Naive B cell (primary cell): ENCODE results near the gene RNF157. TPM values are rescaled to one million over a fixed set of nuclear protein-coding genes. Genes with fewer than 3 reads are reported as not detected.
A peak's percentile ranks its signal among the peaks of the same experiment; 100 is the strongest.

Experiments used
- ATAC-seq, 2 donors: fragments of 150-1000 bp; cut with Tn5 transposase; 2 replicates each; pipeline ENCODE4 v1.10.0; 2021; ENCODE audit warnings: low read depth in 2 of 2, mild to moderate bottlenecking in 2 of 2, moderate library complexity in 2 of 2
- DNase-seq: peaks from one replicate; pipeline ENCODE4 v3.0.0; 2022
- H3K27ac Mint-ChIP-seq, 6 donors: one replicate each; pipeline ENCODE4 v1.8.0; 2020 to 2022; ENCODE audit warnings: mild to moderate bottlenecking in 6 of 6, mixed read lengths in 6 of 6, moderate library complexity in 5 of 6, inconsistent platforms in 2 of 6
- H3K27me3 Mint-ChIP-seq, 3 donors: one replicate each; pipeline ENCODE4 v1.8.0; 2021 to 2022; ENCODE audit warnings: mixed read lengths in 3 of 3, mild to moderate bottlenecking in 1 of 3
- H3K36me3 Mint-ChIP-seq, 2 donors: one replicate each; pipeline ENCODE4 v1.8.0; 2020 to 2022; ENCODE audit warnings: mixed read lengths in 2 of 2, inconsistent platforms in 1 of 2, mild to moderate bottlenecking in 1 of 2
- H3K4me1 Mint-ChIP-seq, 3 donors: one replicate each; pipeline ENCODE4 v1.8.0; 2020 to 2022; ENCODE audit warnings: mixed read lengths in 3 of 3, inconsistent platforms in 1 of 3, mild to moderate bottlenecking in 1 of 3, moderate library complexity in 1 of 3
- H3K4me3 Mint-ChIP-seq, 8 donors: one replicate each; pipeline ENCODE4 v1.8.0; 2020 to 2022; ENCODE audit warnings: mild to moderate bottlenecking in 8 of 8, mixed read lengths in 8 of 8, moderate library complexity in 8 of 8, inconsistent platforms in 2 of 8
- H3K9me3 Mint-ChIP-seq, 7 donors: one replicate each; pipeline ENCODE4 v1.8.0; 2020 to 2022; ENCODE audit warnings: mixed read lengths in 7 of 7, mild to moderate bottlenecking in 5 of 7, inconsistent platforms in 2 of 7, moderate library complexity in 1 of 7
- polyA plus RNA-seq, 6 donors: library from polyadenylated mRNA; unstranded; fragments of 300-500 nt; fragmentation: Illumina TruSeq; gene quantifications; one replicate each; pipeline ENCODE4 v1.2.3, GENCODE V29; 2021; ENCODE audit warnings: low read depth in 6 of 6

RNF157 gene
- polyA plus RNA-seq, 6 donors from 2014 or later: 0.09 to 0.71 (median 0.22) TPM; not detected in 1

DNA sequence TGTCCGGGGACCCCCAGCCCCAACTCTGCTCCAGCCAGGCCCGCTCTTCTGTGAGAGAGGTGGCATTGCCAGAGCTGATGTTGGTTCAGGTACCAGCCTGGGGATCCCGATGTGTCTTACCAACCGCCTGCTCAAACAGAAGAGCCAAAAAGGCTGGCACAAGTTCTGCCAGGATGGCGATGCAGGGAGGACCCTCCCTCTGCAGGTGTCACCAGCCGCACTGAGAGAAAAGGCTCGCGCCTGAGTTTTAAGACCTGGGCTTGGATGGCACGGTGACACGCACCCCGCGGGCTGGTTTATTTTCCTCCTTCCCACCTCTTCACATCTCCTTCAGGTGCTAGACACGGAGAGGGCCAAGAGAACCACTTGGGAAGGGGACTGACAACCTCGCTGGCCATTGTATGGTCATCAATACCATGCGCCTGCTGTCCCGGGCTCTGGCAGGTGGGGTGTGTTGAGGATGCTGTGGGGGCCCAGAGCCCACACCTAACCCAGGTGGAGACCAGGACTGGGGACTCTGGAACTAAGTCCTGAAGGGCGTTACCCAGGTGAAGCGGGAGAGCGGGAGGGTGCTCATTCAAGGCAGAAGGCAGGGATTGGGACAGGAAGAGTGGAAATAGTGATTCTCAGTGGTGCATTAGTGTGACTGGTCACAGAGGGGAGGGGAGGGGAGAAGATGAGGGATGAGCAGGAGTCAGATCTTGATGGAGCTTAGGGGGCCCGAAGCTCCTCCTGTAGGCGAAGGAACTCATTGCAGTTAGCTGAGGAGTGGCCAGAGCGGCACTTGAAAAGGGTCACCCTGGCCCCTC is 115.5 kb downstream of the RNF157 start:
- Mint-ChIP-seq H3K27ac (no peak overlapping the region), H3K4me3 (no peak overlapping the region), H3K9me3 (no peaks in the 10 kb centered on the region), H3K36me3 (no peaks in the 10 kb centered on the region), H3K27me3 (no peaks in the 10 kb centered on the region), H3K4me1 (peaks cover 15 to 26% (median 21%) of the 10 kb centered on the region in 3 donors)
- ATAC-seq (no peak), DNase-seq (no peak)

DNA sequence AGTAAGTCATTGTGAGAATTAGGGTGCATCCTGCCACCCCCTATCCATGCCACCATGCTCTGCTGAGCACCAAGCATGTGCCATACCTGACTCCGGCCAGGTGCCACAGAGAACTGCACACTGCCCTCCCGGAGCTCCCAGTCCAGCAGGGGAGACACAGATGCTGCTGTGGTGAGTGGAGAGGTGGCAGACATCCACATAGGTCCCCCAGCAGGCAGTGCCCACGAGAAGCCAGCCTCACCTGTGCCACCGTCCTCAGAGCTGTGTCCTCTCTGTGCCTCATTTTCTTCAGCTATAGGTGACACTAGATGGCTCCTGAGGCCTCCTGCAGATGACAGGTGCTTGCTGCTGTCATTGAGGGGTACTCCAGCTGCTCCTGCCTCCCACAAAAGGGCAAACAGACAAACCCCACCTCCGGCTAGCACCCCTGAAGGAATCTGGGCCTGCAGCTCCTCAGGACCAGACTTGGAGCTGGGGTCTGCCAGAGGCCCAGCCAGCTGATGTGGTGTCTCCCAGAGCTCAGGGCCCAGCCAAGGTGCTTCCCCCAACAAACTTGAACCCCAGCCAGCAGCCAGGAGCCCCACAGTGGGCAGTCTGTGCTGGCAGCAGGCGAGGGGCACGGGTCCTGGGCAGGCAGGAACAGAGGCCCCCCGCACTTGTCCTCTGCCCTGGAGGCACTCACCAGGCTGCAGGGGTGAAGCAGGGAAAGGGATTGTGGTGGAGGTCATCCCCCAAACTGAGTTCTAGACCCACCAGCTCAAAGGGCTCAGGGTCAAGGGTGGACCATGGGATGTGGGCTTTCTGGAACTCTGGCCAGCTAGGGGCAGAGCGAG is 116.3 kb downstream of the RNF157 start:
- ATAC-seq (no peak), DNase-seq (no peak)
- Mint-ChIP-seq H3K36me3 (no peaks in the 10 kb centered on the region), H3K9me3 (no peaks in the 10 kb centered on the region), H3K27me3 (peaks cover 0 to 6% (median 5%) of the 10 kb centered on the region in 3 donors), H3K4me3 (peak overlapping the region in 6 of 8 donors; percentile 29 to 82 (median 68)), H3K27ac (peak overlapping the region in 1 of 6 donors; percentile 23), H3K4me1 (peaks cover 17 to 26% (median 21%) of the 10 kb centered on the region in 3 donors)

DNA sequence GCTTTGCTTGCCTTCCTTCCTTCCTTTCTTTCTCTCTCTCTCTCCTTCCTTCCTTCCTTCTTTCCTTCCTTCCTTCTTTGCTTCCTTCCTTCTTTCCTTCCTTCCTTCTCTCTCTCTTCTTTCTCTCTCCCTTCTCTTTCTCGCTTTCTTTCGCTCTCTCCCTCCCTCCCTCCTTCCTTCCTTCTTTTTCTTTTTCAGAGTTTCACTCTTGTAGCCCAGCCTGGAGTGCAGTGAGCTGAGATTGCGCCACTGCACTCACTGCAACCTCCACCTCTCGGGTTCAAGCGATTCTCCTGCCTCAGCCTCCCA is 117.1 kb downstream of the RNF157 start:
- H3K4me3 Mint-ChIP-seq: peak overlapping the region; percentile 29 to 82 (median 60)
- peak overlapping the region in 3 of 6 donors; percentile 61 to 89 (median 62) for H3K27ac Mint-ChIP-seq
- H3K4me1 Mint-ChIP-seq: peaks cover 17 to 26% (median 21%) of the 10 kb centered on the region in 3 donors
- peaks cover 0 to 7% (median 5%) of the 10 kb centered on the region in 3 donors for H3K27me3 Mint-ChIP-seq
- H3K9me3 Mint-ChIP-seq: no peaks in the 10 kb centered on the region
- no peaks in the 10 kb centered on the region for H3K36me3 Mint-ChIP-seq
- DNase-seq: no peak
- no peak for ATAC-seq

DNA sequence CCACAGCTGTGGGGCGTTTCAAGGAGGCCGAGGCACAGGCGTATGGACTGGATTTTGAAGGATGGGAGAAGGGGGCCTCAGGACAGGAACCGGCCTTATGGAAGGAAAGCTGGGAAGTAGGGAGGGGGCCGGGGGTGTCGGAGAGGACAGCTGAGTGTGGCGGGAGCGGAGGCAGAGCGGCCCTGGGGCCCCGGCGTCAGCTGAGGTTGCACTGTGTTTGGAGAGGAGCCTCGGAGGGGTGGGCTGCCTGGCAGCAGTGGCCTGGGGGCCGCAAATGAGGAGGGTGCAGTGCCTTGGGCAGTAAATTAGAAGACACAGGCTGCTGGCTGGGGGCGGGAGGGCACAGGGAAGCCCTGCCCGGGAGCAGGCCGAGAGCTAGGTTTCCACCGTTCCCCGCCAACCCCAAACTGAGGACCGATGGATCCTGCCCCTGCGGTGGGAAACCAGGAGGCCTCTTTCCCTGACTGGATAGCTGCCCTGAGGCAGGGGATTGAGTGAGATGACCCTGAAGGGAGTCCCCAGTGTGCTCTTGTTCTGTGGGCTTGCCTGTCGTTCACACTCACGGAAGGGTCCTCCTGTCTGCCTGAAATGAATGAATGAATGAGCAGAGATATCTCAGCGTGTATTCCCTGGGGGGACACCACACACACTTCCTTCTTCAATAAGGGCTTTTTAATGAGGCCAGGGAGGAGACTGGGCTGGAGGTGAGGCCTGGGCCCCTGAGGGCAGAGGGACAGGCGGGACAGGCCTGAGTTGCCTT is 117.7 kb downstream of the RNF157 start:
- ATAC-seq (no peak), DNase-seq (peak; percentile 18)
- peaks cover 17 to 26% (median 21%) of the 10 kb centered on the region in 3 donors for H3K4me1 Mint-ChIP-seq
- H3K4me3 Mint-ChIP-seq: peak overlapping the region; percentile 47 to 88 (median 63)
- H3K9me3 Mint-ChIP-seq: no peaks in the 10 kb centered on the region
- H3K27me3 Mint-ChIP-seq: peaks cover 0 to 7% (median 5%) of the 10 kb centered on the region in 3 donors
- H3K27ac Mint-ChIP-seq: peak overlapping the region in 4 of 6 donors; percentile 61 to 89 (median 72)
- H3K36me3 Mint-ChIP-seq: no peaks in the 10 kb centered on the region

DNA sequence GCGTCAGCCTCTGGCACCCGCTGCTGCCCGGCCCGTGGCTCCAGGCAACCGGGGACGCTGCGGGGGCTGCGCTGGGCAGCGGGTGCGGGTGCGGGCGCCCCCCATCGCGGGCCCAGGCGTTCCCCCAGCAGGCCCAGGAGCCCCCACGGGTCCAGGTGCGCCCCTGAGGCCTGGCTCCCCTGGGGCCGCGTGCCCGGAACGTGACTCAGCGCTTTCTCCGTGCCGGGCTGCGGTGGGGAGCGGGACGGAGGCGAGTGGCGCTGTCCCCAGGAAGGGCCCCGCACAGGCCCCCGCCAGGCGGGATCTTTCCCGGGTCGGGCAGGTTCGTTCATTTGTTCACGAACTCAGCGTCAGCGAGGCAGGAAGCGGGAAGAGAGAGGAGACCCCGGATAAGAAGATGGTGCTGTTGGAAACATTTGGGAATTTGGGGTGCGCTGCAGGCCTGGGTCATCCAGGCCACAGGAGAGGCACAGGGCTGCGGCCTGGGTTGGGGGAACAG is 118.3 kb downstream of the RNF157 start:
- Mint-ChIP-seq H3K4me3 (peak overlapping the region in 5 of 8 donors; percentile 57 to 88 (median 71)), H3K27ac (peak overlapping the region in 1 of 6 donors; percentile 65), H3K4me1 (peaks cover 17 to 26% (median 18%) of the 10 kb centered on the region in 3 donors), H3K36me3 (no peaks in the 10 kb centered on the region), H3K27me3 (peaks cover 0 to 7% (median 5%) of the 10 kb centered on the region in 3 donors), H3K9me3 (no peaks in the 10 kb centered on the region)
- ATAC-seq (peak; percentile 12 to 13), DNase-seq (no peak)

DNA sequence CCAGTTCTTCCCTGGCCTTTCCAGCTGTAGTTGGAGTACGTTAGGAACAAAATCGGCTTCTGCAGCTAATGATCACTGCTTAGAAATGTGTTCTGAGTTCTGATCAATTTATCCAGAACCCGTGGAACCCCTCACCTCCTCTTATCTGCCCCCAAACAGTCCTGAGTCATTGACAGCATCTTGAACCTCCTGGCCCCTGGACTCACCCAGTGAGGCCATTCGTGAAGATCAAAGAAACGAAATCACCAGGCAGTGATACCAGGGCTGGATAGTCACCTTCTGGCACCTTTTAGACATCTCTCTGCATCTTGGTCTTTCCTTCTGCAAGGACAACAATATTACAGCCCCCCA is 119.7 kb downstream of the RNF157 start:
- Mint-ChIP-seq H3K36me3 (no peaks in the 10 kb centered on the region), H3K4me3 (peak overlapping the region in 5 of 8 donors; percentile 31 to 68 (median 47)), H3K27me3 (peaks cover 0 to 7% (median 5%) of the 10 kb centered on the region in 3 donors), H3K4me1 (peaks cover 17 to 26% (median 18%) of the 10 kb centered on the region in 3 donors), H3K9me3 (no peaks in the 10 kb centered on the region), H3K27ac (peak overlapping the region in 1 of 6 donors; percentile 65)
- no peak for DNase-seq
- no peak for ATAC-seq

DNA sequence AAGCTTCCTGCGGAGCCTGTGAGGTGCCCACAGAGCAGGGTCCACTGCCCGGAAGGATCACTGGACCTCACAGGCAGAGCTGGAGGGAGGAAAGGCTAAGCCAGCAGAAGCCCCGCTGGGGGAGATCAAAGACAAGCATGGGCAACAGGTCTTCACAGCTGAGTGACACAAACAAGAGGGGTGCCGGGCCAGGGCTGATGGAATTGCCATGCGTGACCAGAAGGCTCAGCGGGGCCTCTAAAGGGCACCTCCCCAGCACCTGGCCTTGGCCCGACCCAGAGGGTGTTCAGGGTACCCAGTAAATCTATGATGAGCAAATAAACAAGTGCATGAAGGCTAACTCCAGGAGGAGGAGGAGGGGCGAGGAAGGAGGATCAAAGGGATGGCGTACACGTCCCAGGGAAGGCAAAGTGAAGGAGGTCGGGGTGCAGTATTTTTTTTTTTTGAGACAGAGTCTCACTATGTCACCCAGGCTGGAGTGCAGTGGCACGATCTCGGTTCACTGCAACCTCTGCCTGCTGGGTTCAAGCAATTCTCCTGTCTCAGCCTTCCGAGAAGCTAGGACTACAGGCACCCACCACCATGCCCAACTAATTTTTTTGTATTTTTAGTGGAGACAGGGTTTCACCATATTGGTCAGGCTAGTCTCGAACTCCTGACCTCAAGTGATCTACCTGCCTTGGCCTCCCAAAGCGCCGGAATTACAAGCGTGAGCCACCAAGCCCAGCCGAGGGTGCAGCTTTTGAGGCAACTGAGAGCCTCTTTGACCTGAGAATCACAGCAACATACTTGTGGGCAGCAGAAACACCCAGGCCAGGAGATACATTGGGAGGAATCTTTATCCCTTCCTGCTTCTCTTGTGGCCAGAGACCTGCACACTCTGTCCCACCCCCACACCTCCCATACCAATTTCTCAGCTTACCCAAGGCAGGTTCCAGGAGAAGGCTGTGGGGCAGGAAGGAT is 120.6 kb downstream of the RNF157 start:
- peak overlapping the region in 1 of 6 donors; percentile 37 for H3K27ac Mint-ChIP-seq
- DNase-seq (no peak), ATAC-seq (no peak)
- peaks cover 17 to 26% (median 18%) of the 10 kb centered on the region in 3 donors for H3K4me1 Mint-ChIP-seq
- H3K9me3 Mint-ChIP-seq: no peaks in the 10 kb centered on the region
- H3K27me3 Mint-ChIP-seq: peaks cover 0 to 7% (median 5%) of the 10 kb centered on the region in 3 donors
- peak overlapping the region in 2 of 8 donors; percentile 8 to 41 for H3K4me3 Mint-ChIP-seq
- H3K36me3 Mint-ChIP-seq: no peaks in the 10 kb centered on the region

DNA sequence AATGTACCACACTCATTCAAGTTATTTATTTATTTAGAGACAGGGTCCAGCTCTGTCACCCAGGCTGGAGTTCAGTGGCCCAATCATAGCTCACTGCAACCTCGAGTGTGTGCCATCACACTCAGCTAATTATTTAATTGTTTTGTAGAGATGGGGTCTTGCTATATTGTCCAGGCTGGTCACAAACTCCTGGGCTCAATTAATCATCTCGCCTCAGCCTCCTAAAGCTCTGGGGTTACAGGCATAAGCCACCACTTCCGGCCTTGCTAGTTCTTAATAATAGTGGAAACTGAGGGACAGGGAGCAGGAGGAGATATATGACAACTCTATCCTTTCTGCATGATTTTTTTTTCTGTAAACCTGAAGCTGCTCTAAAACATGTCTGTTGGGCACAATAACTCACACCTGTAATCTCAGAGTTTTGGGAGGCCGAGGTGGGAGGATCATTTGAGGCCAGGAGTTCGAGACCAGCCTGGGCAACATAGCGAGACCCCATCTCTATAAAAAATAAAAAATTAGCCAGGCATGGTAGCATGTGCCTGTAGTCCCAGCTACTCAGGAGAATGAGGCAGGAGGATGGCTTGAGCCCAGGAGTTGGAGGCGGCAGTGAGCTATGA is 125.0 kb downstream of the RNF157 start:
- H3K27me3 Mint-ChIP-seq: peaks cover 0 to 24% (median 13%) of the 10 kb centered on the region in 3 donors
- peaks cover 0 to 8% (median 0%) of the 10 kb centered on the region in 7 donors for H3K9me3 Mint-ChIP-seq
- H3K4me1 Mint-ChIP-seq: peaks cover 0 to 2% (median 0%) of the 10 kb centered on the region in 3 donors
- ATAC-seq (no peak), DNase-seq (no peak)
- no peak overlapping the region for H3K4me3 Mint-ChIP-seq
- H3K36me3 Mint-ChIP-seq: peaks cover 0 to 6% of the 10 kb centered on the region in 2 donors
- no peak overlapping the region for H3K27ac Mint-ChIP-seq

DNA sequence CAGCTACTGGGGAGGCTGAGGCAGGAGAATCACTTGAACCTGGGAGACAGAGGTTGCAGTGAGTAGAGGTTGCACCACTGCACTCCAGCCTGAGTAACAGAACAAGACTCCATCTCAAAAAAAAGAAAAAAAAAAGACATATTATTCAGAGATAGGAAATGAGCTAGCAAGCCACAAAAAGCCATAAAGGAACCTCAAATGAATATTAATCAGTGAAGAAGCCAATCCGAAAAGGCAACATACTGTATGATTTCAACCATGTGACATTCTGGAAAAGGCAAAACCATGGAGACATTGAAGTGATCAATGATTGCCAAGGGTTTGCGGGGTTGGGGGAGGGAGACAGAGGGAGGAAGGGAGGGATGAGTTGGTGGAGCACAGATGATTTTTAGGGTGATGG is 128.3 kb downstream of the RNF157 start:
- no peak for DNase-seq
- no peak for ATAC-seq
- H3K36me3 Mint-ChIP-seq: peaks cover 0 to 6% of the 10 kb centered on the region in 2 donors
- no peak overlapping the region for H3K4me3 Mint-ChIP-seq
- H3K27me3 Mint-ChIP-seq: peaks cover 0 to 18% (median 8%) of the 10 kb centered on the region in 3 donors
- peaks cover 0 to 8% (median 0%) of the 10 kb centered on the region in 7 donors for H3K9me3 Mint-ChIP-seq
- no peaks in the 10 kb centered on the region for H3K4me1 Mint-ChIP-seq
- no peak overlapping the region for H3K27ac Mint-ChIP-seq

DNA sequence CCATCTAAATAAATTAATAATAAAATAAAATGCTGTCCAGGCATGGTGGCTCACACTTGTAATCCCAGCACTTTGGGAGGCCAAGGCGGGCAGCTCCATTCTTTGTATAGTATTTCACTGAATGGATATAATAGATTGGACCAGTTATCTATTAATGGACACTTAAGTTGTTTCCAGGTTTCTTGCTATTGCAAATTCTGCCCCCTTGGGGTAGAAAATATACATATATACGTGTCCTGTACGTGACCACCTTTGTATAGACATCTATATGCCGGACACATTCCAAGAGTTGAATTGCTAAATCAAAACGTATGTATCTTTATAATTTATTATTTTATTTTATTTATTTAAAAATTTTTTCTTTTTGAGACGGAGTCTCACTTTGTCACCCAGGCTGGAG is 132.8 kb downstream of the RNF157 start:
- Mint-ChIP-seq H3K9me3 (no peaks in the 10 kb centered on the region), H3K4me3 (no peak overlapping the region), H3K36me3 (no peaks in the 10 kb centered on the region), H3K27ac (no peak overlapping the region), H3K4me1 (peaks cover 12 to 19% (median 17%) of the 10 kb centered on the region in 3 donors), H3K27me3 (peaks cover 0 to 10% (median 0%) of the 10 kb centered on the region in 3 donors)
- DNase-seq (no peak), ATAC-seq (no peak)

DNA sequence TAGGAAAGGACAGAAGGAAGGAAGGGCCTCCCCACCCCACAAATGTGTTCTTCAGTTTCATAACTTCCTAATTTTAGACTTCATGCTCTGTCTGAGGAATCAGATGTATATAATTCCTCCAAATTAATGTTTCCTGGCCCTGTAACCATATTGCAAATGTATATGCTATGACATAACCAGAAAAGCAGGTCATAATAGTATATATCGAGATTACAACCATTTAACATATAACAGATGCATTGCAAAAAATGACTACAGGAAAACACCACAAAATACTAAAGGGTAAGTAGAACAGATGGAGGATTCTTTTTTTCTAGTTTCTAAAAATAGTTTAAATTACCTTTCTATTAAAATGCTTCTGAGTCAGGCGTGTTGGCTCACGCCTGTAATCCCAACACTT is 133.6 kb downstream of the RNF157 start:
- DNase-seq (no peak), ATAC-seq (no peak)
- Mint-ChIP-seq H3K27ac (peak overlapping the region in 1 of 6 donors; percentile 74), H3K4me1 (peaks cover 12 to 23% (median 20%) of the 10 kb centered on the region in 3 donors), H3K9me3 (no peaks in the 10 kb centered on the region), H3K27me3 (peaks cover 0 to 4% (median 0%) of the 10 kb centered on the region in 3 donors), H3K4me3 (no peak overlapping the region), H3K36me3 (peaks cover 0 to under 1% of the 10 kb centered on the region in 2 donors)

DNA sequence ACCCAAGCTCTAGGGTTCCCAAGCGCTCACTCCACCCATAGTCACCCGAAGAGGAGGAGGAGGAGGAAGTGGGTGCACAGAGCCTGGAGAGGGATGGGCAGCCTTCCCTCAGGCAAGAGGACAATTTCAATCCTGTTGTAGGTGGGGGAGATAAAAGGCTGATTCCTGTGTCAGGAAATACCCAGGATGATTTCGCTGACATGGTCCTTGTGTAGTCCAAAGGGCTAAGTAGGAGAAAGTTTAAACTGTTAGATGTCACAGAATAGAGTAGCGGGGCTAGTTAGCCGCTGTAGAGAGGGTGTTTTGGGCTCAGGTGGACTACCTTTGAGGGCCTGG is 135.4 kb downstream of the RNF157 start:
- Mint-ChIP-seq H3K9me3 (no peaks in the 10 kb centered on the region), H3K36me3 (peaks cover 5 to 11% of the 10 kb centered on the region in 2 donors), H3K27ac (peak overlapping the region in 4 of 6 donors; percentile 68 to 96 (median 92)), H3K4me3 (peak overlapping the region in 7 of 8 donors; percentile 62 to 99 (median 94)), H3K4me1 (peaks cover 12 to 35% (median 25%) of the 10 kb centered on the region in 3 donors), H3K27me3 (no peaks in the 10 kb centered on the region)
- ATAC-seq: no peak
- no peak for DNase-seq
